HG03460 (cell line): ENCODE data around the gene ODAD2.

ENCODE experiments used
- ATAC-seq: cut with Tn5 transposase; IDR thresholded peaks from one replicate; pipeline ENCODE4 v1.9.1; 2021; ENCODE audit not compliant: unreplicated experiment

The ODAD2 gene

GRCh38 chr10:27779462-27780015, 219.3 kb downstream of the ODAD2 start:
- ATAC-seq = no peak

GRCh38 chr10:27774831-27775230, 224.0 kb downstream of the ODAD2 start:
- ATAC-seq = no peak

GRCh38 chr10:27771231-27771630, 227.6 kb downstream of the ODAD2 start:
- ATAC-seq = no peak

- ATAC-seq = no peak
Measured at GRCh38 chr10:27770181-27770580, 228.7 kb downstream of the ODAD2 start.
